BE2C (cell line): ENCODE data around the gene MGLL.

Source experiments
- DNase-seq: peaks from one replicate; pipeline ENCODE4 v3.0.0-alpha.2; 2020
- H3K27me3 ChIP-seq: fragments of 250-450 bp; sonication (Bioruptor Pico); 2 replicates; pipeline ENCODE4 v1.5.1; 2020; ENCODE audit warnings: mild to moderate bottlenecking
- H3K36me3 ChIP-seq: fragments of 250-450 bp; sonication (Bioruptor Pico); 2 replicates; pipeline ENCODE4 v1.5.1; 2020; ENCODE audit warnings: mild to moderate bottlenecking
- H3K4me1 ChIP-seq: fragments of 250-450 bp; sonication (Bioruptor Pico); 2 replicates; pipeline ENCODE4 v1.5.1; 2020
- H3K4me3 ChIP-seq: 2 replicates; pipeline ENCODE4 v1.5.1; 2011; ENCODE audit warnings: low read depth, low read length
- H3K9me3 ChIP-seq: fragments of 250-450 bp; sonication (Bioruptor Pico); 2 replicates; pipeline ENCODE4 v1.5.1; 2020
- TF ChIP-seq, protein P1 (sequence below): IDR thresholded peaks from 2 replicates; pipeline ENCODE4 v1.5.1; 2012; ENCODE audit warnings: mild to moderate bottlenecking, low read depth, low read length

Gene MGLL

DNA sequence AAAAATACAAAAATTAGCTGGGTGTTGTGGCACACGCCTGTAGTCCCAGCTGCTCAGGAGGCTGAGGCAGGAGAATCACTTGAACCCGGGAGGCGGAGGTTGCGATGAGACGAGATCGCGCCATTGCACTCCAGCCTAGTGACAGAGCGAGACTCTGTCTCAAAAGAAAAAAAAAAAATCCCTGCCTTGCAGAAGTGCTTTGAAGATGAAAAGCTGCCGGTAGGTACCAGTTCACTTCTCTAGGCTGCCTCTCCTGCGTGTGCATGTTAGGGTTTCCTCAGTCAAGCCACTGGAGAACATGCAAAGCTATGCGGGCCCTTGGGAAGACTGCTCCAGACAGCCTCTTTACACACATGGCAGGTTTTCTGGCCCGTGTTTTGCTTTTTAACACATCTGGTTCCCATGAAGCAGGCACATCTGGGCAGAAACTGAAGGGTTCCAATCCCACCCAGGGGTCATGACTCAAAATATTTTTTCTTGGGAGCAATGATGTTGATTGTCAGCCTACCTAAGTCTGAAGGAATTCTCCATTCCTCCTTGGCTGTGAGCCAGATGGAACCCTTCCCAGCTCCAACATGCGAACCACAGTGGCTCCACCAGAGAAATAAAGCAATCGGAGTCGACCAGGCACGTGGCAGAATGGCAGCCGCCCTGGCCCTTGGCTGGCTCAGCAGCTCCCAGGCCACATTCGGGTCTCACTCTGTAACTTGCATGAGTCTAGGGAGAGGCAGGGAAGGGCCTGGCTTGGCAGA, 29.6 kb downstream of the MGLL start:
- Histone ChIP-seq H3K36me3 (no peaks in the 10 kb centered on the region), H3K27me3 (no peaks in the 10 kb centered on the region), H3K4me3 (no peak overlapping the region), H3K9me3 (no peaks in the 10 kb centered on the region), H3K4me1 (peaks cover 14% of the 10 kb centered on the region)
- no peak for DNase-seq
- TF ChIP-seq, protein P1, sequence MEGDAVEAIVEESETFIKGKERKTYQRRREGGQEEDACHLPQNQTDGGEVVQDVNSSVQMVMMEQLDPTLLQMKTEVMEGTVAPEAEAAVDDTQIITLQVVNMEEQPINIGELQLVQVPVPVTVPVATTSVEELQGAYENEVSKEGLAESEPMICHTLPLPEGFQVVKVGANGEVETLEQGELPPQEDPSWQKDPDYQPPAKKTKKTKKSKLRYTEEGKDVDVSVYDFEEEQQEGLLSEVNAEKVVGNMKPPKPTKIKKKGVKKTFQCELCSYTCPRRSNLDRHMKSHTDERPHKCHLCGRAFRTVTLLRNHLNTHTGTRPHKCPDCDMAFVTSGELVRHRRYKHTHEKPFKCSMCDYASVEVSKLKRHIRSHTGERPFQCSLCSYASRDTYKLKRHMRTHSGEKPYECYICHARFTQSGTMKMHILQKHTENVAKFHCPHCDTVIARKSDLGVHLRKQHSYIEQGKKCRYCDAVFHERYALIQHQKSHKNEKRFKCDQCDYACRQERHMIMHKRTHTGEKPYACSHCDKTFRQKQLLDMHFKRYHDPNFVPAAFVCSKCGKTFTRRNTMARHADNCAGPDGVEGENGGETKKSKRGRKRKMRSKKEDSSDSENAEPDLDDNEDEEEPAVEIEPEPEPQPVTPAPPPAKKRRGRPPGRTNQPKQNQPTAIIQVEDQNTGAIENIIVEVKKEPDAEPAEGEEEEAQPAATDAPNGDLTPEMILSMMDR, result no peak

DNA sequence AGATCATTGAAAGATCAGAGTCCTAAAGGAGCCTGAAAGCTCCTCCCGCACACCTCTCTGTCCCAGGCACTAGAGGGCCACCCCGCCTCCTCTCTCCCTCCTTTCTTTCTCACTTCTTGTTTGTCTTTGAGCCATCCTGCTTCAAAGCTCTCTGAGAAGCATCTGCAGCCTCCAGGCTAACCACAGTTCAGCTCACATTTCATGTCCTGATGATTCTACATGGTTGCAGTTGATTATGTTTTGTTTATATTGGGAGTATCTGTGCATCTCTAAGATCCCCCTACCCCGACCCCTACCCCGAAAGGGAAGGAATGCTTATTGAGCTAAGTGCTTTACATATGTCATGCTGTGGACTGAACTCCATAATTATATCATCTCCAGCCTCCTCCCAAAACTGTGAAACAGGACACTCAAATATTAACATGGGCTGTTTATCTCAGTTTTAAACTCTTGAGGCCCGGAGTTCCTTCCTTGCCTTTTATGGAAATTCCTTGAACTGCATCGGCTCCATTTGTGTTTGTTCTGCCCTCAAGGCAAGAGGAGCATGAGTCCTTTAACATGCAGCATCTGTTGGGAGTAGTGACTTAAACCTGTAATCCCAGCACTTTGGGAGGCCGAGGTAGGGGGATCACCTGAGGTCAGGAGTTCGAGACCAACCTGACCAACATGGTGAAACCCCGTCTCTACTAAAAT, 30.9 kb downstream of the MGLL start:
- Histone ChIP-seq H3K9me3 (no peaks in the 10 kb centered on the region), H3K27me3 (no peaks in the 10 kb centered on the region), H3K36me3 (no peaks in the 10 kb centered on the region), H3K4me1 (peaks cover 18% of the 10 kb centered on the region), H3K4me3 (no peak overlapping the region)
- TF ChIP-seq, protein P1, result 0 out of 2 replicates have a peak, but pooled peaks have one; percentile 15
- DNase-seq, result no peak

DNA sequence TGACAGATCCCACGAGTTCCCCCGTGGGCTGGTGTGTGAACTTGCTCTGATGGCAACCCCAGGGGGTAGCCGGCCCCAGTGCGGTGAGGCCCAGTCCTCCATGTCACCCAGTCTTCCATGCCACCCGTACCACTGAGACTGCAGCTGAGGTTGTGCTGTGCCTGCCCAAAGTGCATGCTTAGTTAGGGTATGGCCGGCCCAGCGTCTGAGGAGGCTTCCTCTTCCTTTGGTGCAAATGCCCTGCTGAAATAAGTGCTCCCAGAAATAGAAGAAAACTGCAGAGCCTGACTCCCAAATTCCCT, 31.5 kb downstream of the MGLL start:
- Histone ChIP-seq H3K9me3 (no peaks in the 10 kb centered on the region), H3K36me3 (no peaks in the 10 kb centered on the region), H3K27me3 (no peaks in the 10 kb centered on the region), H3K4me3 (no peak overlapping the region), H3K4me1 (peaks cover 17% of the 10 kb centered on the region)
- DNase-seq, result no peak
- TF ChIP-seq, protein P1, result no peak

DNA sequence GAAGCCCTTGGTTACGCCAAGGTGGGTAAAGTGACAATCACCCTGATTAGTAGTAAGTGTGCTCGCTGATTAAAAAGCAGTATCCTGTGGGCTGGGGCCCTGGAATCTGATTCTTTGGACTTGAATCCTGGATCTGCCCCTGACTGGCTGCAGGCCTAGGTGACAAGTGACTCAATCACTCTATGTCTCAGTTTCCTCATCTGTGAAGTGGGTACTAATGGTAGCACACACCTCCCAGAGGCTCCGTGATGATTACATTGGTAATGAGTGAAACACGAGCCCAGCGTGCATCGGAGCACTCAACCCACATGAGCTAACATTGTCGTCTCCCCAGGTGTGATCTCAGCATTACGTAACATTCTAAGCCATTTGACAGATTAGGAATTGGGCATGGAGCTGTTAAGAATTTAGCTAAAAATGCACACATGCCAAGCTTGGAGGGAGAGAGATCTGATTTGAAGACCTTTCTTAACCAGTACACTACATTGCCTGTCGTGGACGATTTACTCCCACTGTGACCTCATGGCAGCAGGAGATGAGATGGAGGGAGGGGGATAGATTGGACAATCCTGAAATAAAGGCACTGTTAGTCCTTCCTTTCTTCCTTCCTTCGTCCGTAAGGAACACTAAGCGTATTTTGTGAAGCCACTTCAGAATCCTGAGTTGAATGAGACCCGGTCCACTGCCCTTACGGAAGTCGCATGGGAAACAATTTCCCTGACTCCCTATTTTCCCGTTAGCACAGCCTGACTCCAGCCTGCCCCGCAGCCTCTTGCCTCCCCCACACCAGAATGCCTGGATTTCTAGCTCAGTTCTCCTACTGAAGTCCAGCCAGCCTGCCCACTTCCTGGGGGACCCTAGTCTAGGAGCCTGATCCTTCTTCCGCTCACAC, 32.1 kb downstream of the MGLL start:
- no peak overlapping the region for H3K4me3 ChIP-seq
- DNase-seq, result no peak
- no peaks in the 10 kb centered on the region for H3K36me3 ChIP-seq
- peaks cover 21% of the 10 kb centered on the region for H3K4me1 ChIP-seq
- H3K9me3 ChIP-seq, result no peaks in the 10 kb centered on the region
- TF ChIP-seq, protein P1, result no peak
- H3K27me3 ChIP-seq, result no peaks in the 10 kb centered on the region

DNA sequence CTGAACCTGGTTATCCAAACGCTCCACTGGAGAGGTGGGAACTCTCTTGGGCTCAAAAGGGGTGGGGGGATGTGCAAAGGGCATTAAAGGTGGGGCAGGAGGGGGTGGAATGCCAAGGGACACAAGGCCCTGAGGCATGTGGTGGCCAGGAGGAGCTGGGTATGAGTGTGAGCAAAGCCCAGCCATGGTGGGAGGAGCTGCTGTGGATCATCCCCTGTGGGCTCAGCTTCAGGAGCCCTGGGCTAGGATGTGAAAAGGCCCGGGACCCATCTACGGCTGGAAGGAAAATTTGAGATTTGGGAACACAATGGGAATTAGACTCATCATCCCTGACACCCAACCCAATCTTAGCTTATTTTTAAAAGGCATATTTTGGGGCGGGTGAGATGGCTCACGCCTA, 33.3 kb downstream of the MGLL start:
- no peak for DNase-seq

More for the DNA sequence above, 33.3 kb downstream of the MGLL start:
- peaks cover 24% of the 10 kb centered on the region for H3K4me1 ChIP-seq
- TF ChIP-seq, protein P1, result no peak
- H3K4me3 ChIP-seq, result no peak overlapping the region
- H3K9me3 ChIP-seq, result no peaks in the 10 kb centered on the region
- H3K36me3 ChIP-seq, result no peaks in the 10 kb centered on the region
- H3K27me3 ChIP-seq, result no peaks in the 10 kb centered on the region
